ENCODE data around the gene OR10D3.

- TF ChIP-seq CTCF (IDR thresholded peaks at IDR 0.05), result no peak
- no peak for TF ChIP-seq POLR2A (IDR thresholded peaks at IDR 0.05)
These were observed 15.8 kb downstream of the OR10D3 start for GRCh38 chr11:124198897-124199296.
